ENCODE data around the gene OSBPL6. TPM values are rescaled to one million over a fixed set of nuclear protein-coding genes. Genes with fewer than 3 reads are reported as not detected.

OSBPL6 gene
- total and polyA plus RNA-seq, 2 donors from 2014 or later, result 0.91 to 1.4 TPM

GRCh38 chr2:178395295-178395694 is 201.0 kb downstream of the OSBPL6 start:
- Histone ChIP-seq H3K27me3 (ENCODE audit: control insufficient read depth, insufficient read depth, low read length) (no peaks in the 10 kb centered on the region), H3K4me3 (ENCODE audit: low read length in 3 of 3) (no peak overlapping the region), H3K4me1 (ENCODE audit: control insufficient read depth in 2 of 3, insufficient read depth in 2 of 3, low read depth in 1 of 3, low read length in 3 of 3) (no peaks in the 10 kb centered on the region), H3K9ac (ENCODE audit: low read length in 3 of 3) (no peak overlapping the region), H3K36me3 (ENCODE audit: control insufficient read depth in 2 of 3, insufficient read depth in 3 of 3, low read length in 3 of 3) (no peaks in the 10 kb centered on the region), H3K27ac (ENCODE audit: low read depth in 2 of 2, low read length in 2 of 2) (no peak overlapping the region), H3K9me3 (ENCODE audit: control insufficient read depth in 2 of 3, insufficient read depth in 1 of 3, low read length in 3 of 3) (no peaks in the 10 kb centered on the region)
- intact Hi-C loops (cut with DNase I), result no loop called here
- no peak for FAIRE-seq
- DNase-seq, result no peak
- no peak for TF ChIP-seq CTCF (IDR thresholded peaks at IDR 0.05; ENCODE audit: borderline replicate concordance, extremely low read depth, insufficient read depth)

- intact Hi-C loops (cut with DNase I), result no loop called here
- Histone ChIP-seq H3K4me1 (ENCODE audit: control insufficient read depth in 2 of 3, insufficient read depth in 2 of 3, low read depth in 1 of 3, low read length in 3 of 3) (no peaks in the 10 kb centered on the region), H3K9me3 (ENCODE audit: control insufficient read depth in 2 of 3, insufficient read depth in 1 of 3, low read length in 3 of 3) (no peaks in the 10 kb centered on the region), H3K27ac (ENCODE audit: low read depth in 2 of 2, low read length in 2 of 2) (no peak overlapping the region), H3K9ac (ENCODE audit: low read length in 3 of 3) (no peak overlapping the region), H3K4me3 (ENCODE audit: low read length in 3 of 3) (no peak overlapping the region), H3K27me3 (ENCODE audit: control insufficient read depth, insufficient read depth, low read length) (no peaks in the 10 kb centered on the region), H3K36me3 (ENCODE audit: control insufficient read depth in 2 of 3, insufficient read depth in 3 of 3, low read length in 3 of 3) (no peaks in the 10 kb centered on the region)
- FAIRE-seq, result no peak
- DNase-seq, result no peak
- no peak for TF ChIP-seq CTCF (IDR thresholded peaks at IDR 0.05; ENCODE audit: borderline replicate concordance, extremely low read depth, insufficient read depth)
These were observed 201.7 kb downstream of the OSBPL6 start for GRCh38 chr2:178395941-178396570.

GRCh38 chr2:178397002-178397605 is 202.8 kb downstream of the OSBPL6 start:
- Histone ChIP-seq H3K4me3 (ENCODE audit: low read length in 3 of 3) (no peak overlapping the region), H3K36me3 (ENCODE audit: control insufficient read depth in 2 of 3, insufficient read depth in 3 of 3, low read length in 3 of 3) (no peaks in the 10 kb centered on the region), H3K9ac (ENCODE audit: low read length in 3 of 3) (no peak overlapping the region), H3K27me3 (ENCODE audit: control insufficient read depth, insufficient read depth, low read length) (no peaks in the 10 kb centered on the region), H3K4me1 (ENCODE audit: control insufficient read depth in 2 of 3, insufficient read depth in 2 of 3, low read depth in 1 of 3, low read length in 3 of 3) (no peaks in the 10 kb centered on the region), H3K27ac (ENCODE audit: low read depth in 2 of 2, low read length in 2 of 2) (no peak overlapping the region), H3K9me3 (ENCODE audit: control insufficient read depth in 2 of 3, insufficient read depth in 1 of 3, low read length in 3 of 3) (no peaks in the 10 kb centered on the region)
- DNase-seq, result peak in 2 of 5 donors; percentile 58 to 68
- TF ChIP-seq CTCF (IDR thresholded peaks at IDR 0.05; ENCODE audit: borderline replicate concordance, extremely low read depth, insufficient read depth), result peak; percentile 47
- peak; percentile 51 for FAIRE-seq
- intact Hi-C loops (cut with DNase I), result no loop called here

Data from kidney (tissue), 14 donors.